M059J (cell line): ENCODE measurements around the gene SNRNP27. TPM values are rescaled to one million over a fixed set of nuclear protein-coding genes. Genes with fewer than 3 reads are reported as not detected.
"Not testable (repeated sequence)": the region's sequence is repeated elsewhere in the genome, so short reads cannot be mapped to it uniquely, and the experiment has no call there.

Source experiments
- DNase-seq: peaks from one replicate; pipeline ENCODE4 v3.0.0-alpha.2; 2012; ENCODE audit warnings: low read depth
- total RNA-seq: library from RNA; depleted of rRNA; stranded (reverse); fragments of >200 nt; shearing (Covaris generic); gene quantifications from 2 replicates; pipeline ENCODE4 v1.2.3, GENCODE V29; 2014; rRNA removed

SNRNP27 gene
- 93.9 and 105 TPM in 2 replicates for total RNA-seq

GRCh38 chr2:69893684-69894551, at the start of gene SNRNP27:
SNRNP27 (plus strand) TSS chr2:69893956; CDS start chr2:69893985, 29 bp downstream.
- DNase-seq: peak; percentile 77

- no peak for DNase-seq
These were observed 49.8 kb upstream of the SNRNP27 start for GRCh38 chr2:69843993-69844392.

- no peak for DNase-seq
These were observed 49.2 kb upstream of the SNRNP27 start for GRCh38 chr2:69844560-69844959.

- DNase-seq: no peak
These were observed 47.3 kb upstream of the SNRNP27 start for GRCh38 chr2:69846182-69847067.

GRCh38 chr2:69847068-69847828, 46.5 kb upstream of the SNRNP27 start:
- no peak for DNase-seq

GRCh38 chr2:69848186-69848790, 45.5 kb upstream of the SNRNP27 start:
- DNase-seq: no peak

GRCh38 chr2:69858261-69858660, 35.5 kb upstream of the SNRNP27 start:
- no peak for DNase-seq

GRCh38 chr2:69863298-69863697, 30.5 kb upstream of the SNRNP27 start:
- DNase-seq: no peak

- DNase-seq: no peak
These were observed 5.3 kb upstream of the SNRNP27 start for GRCh38 chr2:69888451-69888850.

GRCh38 chr2:69889302-69889701, 4.5 kb upstream of the SNRNP27 start:
- no peak for DNase-seq

GRCh38 chr2:69890881-69891280, 2.9 kb upstream of the SNRNP27 start:
- DNase-seq: no peak

GRCh38 chr2:69892838-69893424, 825 bp upstream of the SNRNP27 start:
- DNase-seq: not testable (repeated sequence)

- not testable (repeated sequence) for DNase-seq
These were observed 981 bp downstream of the SNRNP27 start for GRCh38 chr2:69894737-69895136.

- no peak for DNase-seq
These were observed 8.6 kb downstream of the SNRNP27 start for GRCh38 chr2:69902213-69902922.

- no peak for DNase-seq
These were observed 13.5 kb downstream of the SNRNP27 start for GRCh38 chr2:69907216-69907615.

GRCh38 chr2:69911985-69912563, 18.3 kb downstream of the SNRNP27 start:
- DNase-seq: peak; percentile 52

GRCh38 chr2:69914164-69914949, 20.6 kb downstream of the SNRNP27 start:
- DNase-seq: peak; percentile 100

GRCh38 chr2:69914950-69915945, 21.5 kb downstream of the SNRNP27 start, which contains the start of gene MXD1:
MXD1 (plus strand) TSS chr2:69915109; CDS start chr2:69915331, 222 bp downstream.
- DNase-seq: peak; percentile 16
